BJ (cell line): ENCODE data around the gene RXYLT1. TPM values are rescaled to one million over a fixed set of nuclear protein-coding genes. Genes with fewer than 3 reads are reported as not detected.

Experiments
- CTCF ChIA-PET: fragments of 350-600 bp; formaldehyde crosslinking; extraction: SDS; loops from one replicate; lab custom pipeline; 2021; ENCODE audit warnings: antibody characterized with exemption, inconsistent platforms; lab: Yijun Ruan, JAX
- POLR2A ChIA-PET: fragments of 300-600 bp; sonication (Branson Sonifier 250); formaldehyde crosslinking; extraction: SDS; loops from one replicate; lab custom pipeline; 2021; ENCODE audit warnings: antibody characterized with exemption; lab: Charles Lee
- DNase-seq: peaks from one replicate; pipeline ENCODE4 v3.0.0-alpha.2; 2011; ENCODE audit warnings: low read depth
- H3K27me3 ChIP-seq: 2 replicates; pipeline ENCODE4 v1.6.0; 2011; ENCODE audit warnings: low read length; ENCODE audit not compliant: control insufficient read depth, insufficient read depth
- H3K36me3 ChIP-seq: 2 replicates; pipeline ENCODE4 v1.5.1; 2011; ENCODE audit warnings: low read length; ENCODE audit not compliant: control insufficient read depth, insufficient read depth
- H3K4me3 ChIP-seq: 2 replicates; pipeline ENCODE4 v1.5.1; 2011; ENCODE audit warnings: low read depth, mild to moderate bottlenecking, control low read depth, low read length
- polyA plus RNA-seq: library from polyadenylated mRNA; depleted of rRNA; stranded (reverse); fragments of >200 nt; gene quantifications from 2 replicates; pipeline ENCODE4 v1.2.3, GENCODE V29; 2011
- TF ChIP-seq, protein P1 (sequence below): IDR thresholded peaks from 2 replicates; pipeline ENCODE4 v1.5.1; 2011; ENCODE audit warnings: low read depth, mild to moderate bottlenecking, control low read depth, inconsistent platforms, low read length, moderate library complexity; ENCODE audit not compliant: insufficient read depth

RXYLT1 gene
- polyA plus RNA-seq, 1 experiment: 7.3 TPM

DNA sequence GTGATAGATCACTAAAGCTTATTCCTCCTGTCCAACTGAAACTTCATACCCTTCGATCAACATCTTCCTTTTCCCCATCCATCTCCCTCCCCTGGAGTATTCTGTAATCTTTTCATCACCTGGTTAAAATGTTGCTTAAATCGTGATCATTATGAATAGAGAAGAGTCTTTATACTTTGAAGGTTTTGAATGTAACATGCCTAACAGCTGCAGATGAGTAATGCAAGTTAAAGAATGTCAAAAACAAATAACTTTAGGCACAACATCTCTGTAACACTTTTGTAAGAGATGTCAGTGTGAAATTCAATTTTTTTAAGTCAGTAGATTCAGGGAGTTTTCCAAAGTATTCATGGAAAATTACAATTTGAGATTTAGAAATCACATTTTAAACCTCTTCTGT, 25.0 kb downstream of the RXYLT1 start:
- DNase-seq: no peak
- CTCF ChIA-PET: no interaction called here
- POLR2A ChIA-PET: no interaction called here
- Histone ChIP-seq H3K36me3 (peaks cover 4% of the 10 kb centered on the region), H3K4me3 (no peak overlapping the region), H3K27me3 (no peaks in the 10 kb centered on the region)
- TF ChIP-seq, protein P1, sequence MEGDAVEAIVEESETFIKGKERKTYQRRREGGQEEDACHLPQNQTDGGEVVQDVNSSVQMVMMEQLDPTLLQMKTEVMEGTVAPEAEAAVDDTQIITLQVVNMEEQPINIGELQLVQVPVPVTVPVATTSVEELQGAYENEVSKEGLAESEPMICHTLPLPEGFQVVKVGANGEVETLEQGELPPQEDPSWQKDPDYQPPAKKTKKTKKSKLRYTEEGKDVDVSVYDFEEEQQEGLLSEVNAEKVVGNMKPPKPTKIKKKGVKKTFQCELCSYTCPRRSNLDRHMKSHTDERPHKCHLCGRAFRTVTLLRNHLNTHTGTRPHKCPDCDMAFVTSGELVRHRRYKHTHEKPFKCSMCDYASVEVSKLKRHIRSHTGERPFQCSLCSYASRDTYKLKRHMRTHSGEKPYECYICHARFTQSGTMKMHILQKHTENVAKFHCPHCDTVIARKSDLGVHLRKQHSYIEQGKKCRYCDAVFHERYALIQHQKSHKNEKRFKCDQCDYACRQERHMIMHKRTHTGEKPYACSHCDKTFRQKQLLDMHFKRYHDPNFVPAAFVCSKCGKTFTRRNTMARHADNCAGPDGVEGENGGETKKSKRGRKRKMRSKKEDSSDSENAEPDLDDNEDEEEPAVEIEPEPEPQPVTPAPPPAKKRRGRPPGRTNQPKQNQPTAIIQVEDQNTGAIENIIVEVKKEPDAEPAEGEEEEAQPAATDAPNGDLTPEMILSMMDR: no peak

- Histone ChIP-seq H3K36me3 (peaks cover 4% of the 10 kb centered on the region), H3K4me3 (no peak overlapping the region), H3K27me3 (no peaks in the 10 kb centered on the region)
- CTCF ChIA-PET: no interaction called here
- POLR2A ChIA-PET: no interaction called here
- TF ChIP-seq, protein P1: no peak
- DNase-seq: no peak
Observed at GRCh38 chr12:63805704-63806672, 26.3 kb downstream of the RXYLT1 start.

DNA sequence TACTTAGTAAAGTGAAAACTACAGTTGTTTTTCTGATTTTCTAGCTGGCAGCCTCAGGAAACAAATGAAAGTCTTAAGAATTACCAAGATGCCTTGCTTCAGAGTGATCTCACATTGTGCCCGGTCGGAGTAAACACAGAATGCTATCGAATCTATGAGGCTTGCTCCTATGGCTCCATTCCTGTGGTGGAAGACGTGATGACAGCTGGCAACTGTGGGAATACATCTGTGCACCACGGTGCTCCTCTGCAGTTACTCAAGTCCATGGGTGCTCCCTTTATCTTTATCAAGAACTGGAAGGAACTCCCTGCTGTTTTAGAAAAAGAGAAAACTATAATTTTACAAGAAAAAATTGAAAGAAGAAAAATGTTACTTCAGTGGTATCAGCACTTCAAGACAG, 28.9 kb downstream of the RXYLT1 start:
- Histone ChIP-seq H3K27me3 (no peaks in the 10 kb centered on the region), H3K4me3 (no peak overlapping the region), H3K36me3 (peaks cover 4% of the 10 kb centered on the region)
- POLR2A ChIA-PET: no interaction called here
- no peak for DNase-seq
- CTCF ChIA-PET: no interaction called here
- TF ChIP-seq, protein P1: no peak

DNA sequence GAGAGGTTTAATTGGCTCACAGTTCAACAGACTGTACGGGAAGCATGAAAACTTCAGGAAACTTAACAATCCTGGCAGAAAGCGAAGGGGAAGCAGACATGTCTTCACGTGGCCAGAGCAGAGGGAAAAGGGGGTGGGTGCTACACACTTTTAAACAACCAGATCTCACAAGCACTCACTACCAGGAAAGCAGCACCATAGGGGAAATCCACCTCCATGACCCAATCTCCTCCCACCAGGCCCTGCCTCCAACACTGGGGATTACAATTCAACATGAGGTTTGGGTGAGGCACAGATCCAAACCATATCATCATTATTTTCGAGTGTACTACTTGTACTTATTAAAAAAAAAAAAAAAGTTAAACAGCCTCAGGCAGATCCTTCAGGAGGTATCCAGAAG, 29.9 kb downstream of the RXYLT1 start:
- no peak overlapping the region for H3K4me3 ChIP-seq
- TF ChIP-seq, protein P1: no peak
- no peaks in the 10 kb centered on the region for H3K27me3 ChIP-seq
- peaks cover 4% of the 10 kb centered on the region for H3K36me3 ChIP-seq
- DNase-seq: no peak
- POLR2A ChIA-PET: no interaction called here
- CTCF ChIA-PET: no interaction called here

- H3K27me3 ChIP-seq: no peaks in the 10 kb centered on the region
- no peak for DNase-seq
- POLR2A ChIA-PET: no interaction called here
- TF ChIP-seq, protein P1: no peak
- H3K4me3 ChIP-seq: no peak overlapping the region
- H3K36me3 ChIP-seq: peaks cover 4% of the 10 kb centered on the region
- CTCF ChIA-PET: interaction anchor here (1.1 to 1.2 kb wide), 2 partner anchors 9 kb away, joined by 4 to 6 read pairs; no protein-coding TSS in a partner anchor
Observed at GRCh38 chr12:63811334-63811733, 31.6 kb downstream of the RXYLT1 start.
